HEK293 (cell line): ENCODE data around the gene MYL3.
A peak's percentile ranks its signal among the peaks of the same experiment; 100 is the strongest.

Experiments
- CTCF ChIA-PET: fragments of 350-600 bp; formaldehyde crosslinking; extraction: SDS; loops from one replicate; lab custom pipeline; 2021; ENCODE audit warnings: antibody characterized with exemption; lab: Yijun Ruan, JAX
- POLR2A ChIA-PET: fragments of 300-600 bp; formaldehyde crosslinking; extraction: SDS; loops from one replicate; lab custom pipeline; 2020; ENCODE audit warnings: antibody characterized with exemption, inconsistent platforms; lab: Yijun Ruan, JAX
- H3K27ac ChIP-seq: fragments of 200-500 bp; sonication (Bioruptor generic); 2 replicates; pipeline ENCODE4 v1.5.1; 2014; ENCODE audit warnings: low read depth, low read length, control low read depth, inconsistent platforms; ENCODE audit errors: extremely low read depth
- H3K36me3 ChIP-seq, 2 experiments: fragments of 200-500 bp in 1 of 2; sonication (Bioruptor generic) in 1 of 2; 1 replicate in 1 of 2; 2 replicates in 1 of 2; pipeline ENCODE4 v1.5.1; 2014 to 2017; ENCODE audit warnings: inconsistent platforms in 2 of 2, low read length in 2 of 2; ENCODE audit not compliant: control insufficient read depth in 2 of 2, insufficient read depth in 1 of 2
- H3K4me1 ChIP-seq: fragments of 200-500 bp; sonication (Bioruptor generic); 2 replicates; pipeline ENCODE4 v1.5.1; 2014; ENCODE audit warnings: mild to moderate bottlenecking, low read length, inconsistent platforms; ENCODE audit not compliant: control insufficient read depth, insufficient read depth
- H3K4me3 ChIP-seq: 2 replicates; pipeline ENCODE4 v1.5.1; 2011; ENCODE audit warnings: low read depth, mild to moderate bottlenecking, control low read depth, low read length, moderate library complexity
- H3K9me3 ChIP-seq: fragments of 200-500 bp; sonication (Bioruptor generic); 2 replicates; pipeline ENCODE4 v1.5.1; 2014; ENCODE audit warnings: low read depth, low read length, inconsistent platforms; ENCODE audit not compliant: control insufficient read depth, insufficient read depth
- MZF1 ChIP-seq: fragments of 450-650 bp; formaldehyde crosslinking; IDR thresholded peaks from 2 replicates; pipeline ENCODE4 v1.5.1; 2017; ENCODE audit warnings: missing biosample characterization, missing genetic modification characterization, borderline replicate concordance
- OSR2 ChIP-seq: fragments of 450-650 bp; formaldehyde crosslinking; IDR thresholded peaks from 2 replicates; pipeline ENCODE4 v1.5.1; 2016; ENCODE audit warnings: missing biosample characterization, missing genetic modification characterization
- ZNF19 ChIP-seq: fragments of 450-650 bp; formaldehyde crosslinking; IDR thresholded peaks from 2 replicates; pipeline ENCODE4; 2016; ENCODE audit warnings: missing biosample characterization, missing genetic modification characterization, low read depth
- ZNF211 ChIP-seq: fragments of 450-650 bp; formaldehyde crosslinking; IDR thresholded peaks from 2 replicates; pipeline ENCODE4 v1.5.1; 2016; ENCODE audit warnings: low read depth, missing biosample characterization, missing genetic modification characterization
- ZNF24 ChIP-seq: fragments of 450-650 bp; formaldehyde crosslinking; IDR thresholded peaks from 2 replicates; pipeline ENCODE4 v1.5.1; 2016; ENCODE audit warnings: missing biosample characterization, missing genetic modification characterization
- ZNF248 ChIP-seq: fragments of 450-650 bp; formaldehyde crosslinking; IDR thresholded peaks from 2 replicates; pipeline ENCODE4 v1.5.1; 2017; ENCODE audit warnings: missing biosample characterization, missing genetic modification characterization
- ZNF266 ChIP-seq: fragments of 450-650 bp; formaldehyde crosslinking; IDR thresholded peaks from 2 replicates; pipeline ENCODE4 v1.5.1; 2016; ENCODE audit warnings: missing biosample characterization, missing genetic modification characterization, low read depth
- ZNF530 ChIP-seq: fragments of 450-650 bp; formaldehyde crosslinking; IDR thresholded peaks from 2 replicates; pipeline ENCODE4 v1.5.1; 2016; ENCODE audit warnings: low read depth, missing biosample characterization, missing genetic modification characterization
- ZNF560 ChIP-seq: fragments of 450-650 bp; formaldehyde crosslinking; IDR thresholded peaks from 2 replicates; pipeline ENCODE4 v1.5.1; 2017; ENCODE audit warnings: missing biosample characterization, missing genetic modification characterization, borderline replicate concordance
- ZNF600 ChIP-seq: fragments of 450-650 bp; formaldehyde crosslinking; IDR thresholded peaks from 2 replicates; pipeline ENCODE4 v1.5.1; 2016; ENCODE audit warnings: missing biosample characterization, missing genetic modification characterization
- ZNF654 ChIP-seq: fragments of 450-650 bp; formaldehyde crosslinking; IDR thresholded peaks from 2 replicates; pipeline ENCODE4 v1.5.1; 2016; ENCODE audit warnings: low read depth, missing biosample characterization, missing genetic modification characterization
- ZNF660 ChIP-seq: fragments of 450-650 bp; IDR thresholded peaks from 2 replicates; pipeline ENCODE4 v1.5.1; 2018; ENCODE audit warnings: missing biosample characterization, mild to moderate bottlenecking, missing genetic modification characterization
- ZNF677 ChIP-seq: fragments of 450-650 bp; IDR thresholded peaks from 2 replicates; pipeline ENCODE4 v1.5.0; 2018; ENCODE audit warnings: missing biosample characterization, mild to moderate bottlenecking, missing genetic modification characterization, moderate library complexity
- TF ChIP-seq, protein P1 (sequence below): fragments of 450-650 bp; formaldehyde crosslinking; IDR thresholded peaks from 2 replicates; pipeline ENCODE4 v1.5.1; 2017; ENCODE audit warnings: missing biosample characterization, missing genetic modification characterization
- TF ChIP-seq, protein P2 (sequence below): IDR thresholded peaks from 2 replicates; pipeline ENCODE4 v1.6.1; 2011; ENCODE audit warnings: mild to moderate bottlenecking, low read depth, low read length, borderline replicate concordance
- TF ChIP-seq, protein P3 (sequence below): fragments of 450-650 bp; formaldehyde crosslinking; IDR thresholded peaks from 2 replicates; pipeline ENCODE4 v1.5.1; 2016; ENCODE audit warnings: missing biosample characterization, missing genetic modification characterization, low read depth

Gene MYL3

DNA sequence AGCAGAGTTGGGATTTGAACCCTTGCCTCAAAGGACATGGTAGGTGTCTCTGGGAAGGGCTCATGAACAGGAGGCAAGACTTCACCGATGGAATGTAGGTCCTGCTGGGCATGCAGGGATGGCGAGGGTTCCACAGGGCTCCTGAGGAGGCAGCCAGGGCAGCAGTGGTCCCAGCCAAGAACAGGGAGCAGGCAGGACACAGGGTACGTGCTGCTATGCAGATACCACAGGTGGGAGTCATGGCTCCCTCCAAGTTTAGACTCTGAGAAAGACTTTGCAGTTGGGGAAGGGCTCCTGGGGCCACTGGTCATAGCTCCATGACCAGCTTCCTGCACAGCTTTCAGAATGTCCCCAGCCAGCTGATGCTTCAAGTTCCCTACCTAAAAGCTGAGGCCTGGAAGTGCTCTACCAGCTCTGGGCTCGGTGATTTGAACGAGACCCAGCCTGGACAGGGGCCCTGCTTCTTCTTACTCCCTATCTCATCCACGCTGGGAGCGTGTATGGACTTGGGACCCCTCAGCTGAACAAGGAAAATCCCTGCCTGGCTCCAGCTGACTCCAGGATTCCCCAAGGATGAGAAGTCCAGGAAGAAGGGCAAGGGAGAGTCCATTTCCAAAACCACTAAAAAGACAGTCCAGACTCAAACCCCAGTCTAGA lies 747 bp downstream of the MYL3 start:
- Histone ChIP-seq H3K9me3 (no peaks in the 10 kb centered on the region), H3K4me1 (no peaks in the 10 kb centered on the region), H3K27ac (no peak overlapping the region), H3K4me3 (no peak overlapping the region), H3K36me3 (no peaks in the 10 kb centered on the region)
- TF ChIP-seq ZNF677 (tag by site-specific recombination) = 0 out of 2 replicates have a peak, but pooled peaks have one; percentile 38
- TF ChIP-seq, protein P1, sequence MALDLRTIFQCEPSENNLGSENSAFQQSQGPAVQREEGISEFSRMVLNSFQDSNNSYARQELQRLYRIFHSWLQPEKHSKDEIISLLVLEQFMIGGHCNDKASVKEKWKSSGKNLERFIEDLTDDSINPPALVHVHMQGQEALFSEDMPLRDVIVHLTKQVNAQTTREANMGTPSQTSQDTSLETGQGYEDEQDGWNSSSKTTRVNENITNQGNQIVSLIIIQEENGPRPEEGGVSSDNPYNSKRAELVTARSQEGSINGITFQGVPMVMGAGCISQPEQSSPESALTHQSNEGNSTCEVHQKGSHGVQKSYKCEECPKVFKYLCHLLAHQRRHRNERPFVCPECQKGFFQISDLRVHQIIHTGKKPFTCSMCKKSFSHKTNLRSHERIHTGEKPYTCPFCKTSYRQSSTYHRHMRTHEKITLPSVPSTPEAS (tag by site-specific recombination) = no peak
- ChIA-PET CTCF (interaction anchor here (0.7 to 1.5 kb wide), 3 partner anchors 32 to 72 kb away, joined by 3 to 4 read pairs (median 3); no protein-coding TSS in a partner anchor), POLR2A (no interaction called here)

DNA sequence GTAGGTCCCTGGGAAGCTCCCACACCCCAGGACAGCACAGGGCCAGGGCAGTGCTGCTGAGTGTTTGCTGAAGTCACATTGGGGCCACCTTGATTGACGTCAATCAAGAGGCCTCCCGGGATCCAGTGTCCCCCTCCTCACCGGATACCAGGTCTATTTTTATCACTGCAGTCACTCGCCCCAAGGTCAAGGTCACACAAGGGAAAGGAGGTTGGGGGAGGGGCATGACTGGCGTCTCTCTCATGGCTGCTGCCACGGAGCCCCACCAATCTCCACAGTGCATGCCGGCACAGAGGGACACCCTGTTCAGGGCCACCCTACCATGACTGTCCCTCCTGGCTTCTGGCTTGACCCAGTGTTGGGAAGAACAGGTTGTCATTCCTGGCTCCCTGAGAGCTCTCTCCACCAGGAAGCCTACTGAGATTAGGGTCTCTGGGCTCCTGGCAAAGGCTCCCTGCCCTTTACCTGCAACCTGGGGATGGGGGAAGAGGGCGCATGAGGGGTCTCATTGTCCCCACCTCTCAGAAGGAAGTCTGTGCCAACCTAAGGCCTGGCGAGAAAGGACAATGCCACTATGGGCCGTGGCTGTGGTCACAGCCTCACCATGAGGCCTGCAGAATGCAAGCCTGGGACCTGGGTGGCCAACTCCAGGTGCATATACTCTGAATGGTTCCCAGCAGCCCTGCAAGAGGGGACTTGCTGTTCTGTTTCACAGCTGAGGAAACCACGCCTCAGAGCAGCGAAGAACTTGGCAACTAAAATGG lies 1.5 kb downstream of the MYL3 start:
- Histone ChIP-seq H3K36me3 (no peaks in the 10 kb centered on the region), H3K4me3 (no peak overlapping the region), H3K27ac (no peak overlapping the region), H3K9me3 (no peaks in the 10 kb centered on the region), H3K4me1 (no peaks in the 10 kb centered on the region)
- ChIA-PET POLR2A (no interaction called here), CTCF (interaction anchor here (0.7 to 1.0 kb wide), 2 partner anchors 33 to 71 kb away, joined by 3 to 4 read pairs; no protein-coding TSS in a partner anchor)
- TF ChIP-seq, protein P2, sequence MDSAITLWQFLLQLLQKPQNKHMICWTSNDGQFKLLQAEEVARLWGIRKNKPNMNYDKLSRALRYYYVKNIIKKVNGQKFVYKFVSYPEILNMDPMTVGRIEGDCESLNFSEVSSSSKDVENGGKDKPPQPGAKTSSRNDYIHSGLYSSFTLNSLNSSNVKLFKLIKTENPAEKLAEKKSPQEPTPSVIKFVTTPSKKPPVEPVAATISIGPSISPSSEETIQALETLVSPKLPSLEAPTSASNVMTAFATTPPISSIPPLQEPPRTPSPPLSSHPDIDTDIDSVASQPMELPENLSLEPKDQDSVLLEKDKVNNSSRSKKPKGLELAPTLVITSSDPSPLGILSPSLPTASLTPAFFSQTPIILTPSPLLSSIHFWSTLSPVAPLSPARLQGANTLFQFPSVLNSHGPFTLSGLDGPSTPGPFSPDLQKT = no peak
- TF ChIP-seq ZNF600 (tag by site-specific recombination) (no peak), ZNF654 (no peak), ZNF211 (no peak), ZNF530 (tag by site-specific recombination) (no peak), ZNF19 (tag by site-specific recombination) (no peak), ZNF560 (no peak), ZNF660 (no peak), ZNF248 (tag by site-specific recombination) (no peak), ZNF24 (tag by site-specific recombination) (no peak), MZF1 (tag by site-specific recombination) (no peak), ZNF266 (tag by site-specific recombination) (no peak), OSR2 (tag by site-specific recombination) (no peak)
- TF ChIP-seq, protein P3, sequence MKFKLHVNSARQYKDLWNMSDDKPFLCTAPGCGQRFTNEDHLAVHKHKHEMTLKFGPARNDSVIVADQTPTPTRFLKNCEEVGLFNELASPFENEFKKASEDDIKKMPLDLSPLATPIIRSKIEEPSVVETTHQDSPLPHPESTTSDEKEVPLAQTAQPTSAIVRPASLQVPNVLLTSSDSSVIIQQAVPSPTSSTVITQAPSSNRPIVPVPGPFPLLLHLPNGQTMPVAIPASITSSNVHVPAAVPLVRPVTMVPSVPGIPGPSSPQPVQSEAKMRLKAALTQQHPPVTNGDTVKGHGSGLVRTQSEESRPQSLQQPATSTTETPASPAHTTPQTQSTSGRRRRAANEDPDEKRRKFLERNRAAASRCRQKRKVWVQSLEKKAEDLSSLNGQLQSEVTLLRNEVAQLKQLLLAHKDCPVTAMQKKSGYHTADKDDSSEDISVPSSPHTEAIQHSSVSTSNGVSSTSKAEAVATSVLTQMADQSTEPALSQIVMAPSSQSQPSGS (tag by site-specific recombination) = no peak
